ENCODE results near the gene LRP6. TPM values are rescaled to one million over a fixed set of nuclear protein-coding genes. Genes with fewer than 3 reads are reported as not detected.

Gene LRP6
- total and polyA plus RNA-seq, 10 donors = 0.63 to 14.9 (median 9.6) TPM

DNA sequence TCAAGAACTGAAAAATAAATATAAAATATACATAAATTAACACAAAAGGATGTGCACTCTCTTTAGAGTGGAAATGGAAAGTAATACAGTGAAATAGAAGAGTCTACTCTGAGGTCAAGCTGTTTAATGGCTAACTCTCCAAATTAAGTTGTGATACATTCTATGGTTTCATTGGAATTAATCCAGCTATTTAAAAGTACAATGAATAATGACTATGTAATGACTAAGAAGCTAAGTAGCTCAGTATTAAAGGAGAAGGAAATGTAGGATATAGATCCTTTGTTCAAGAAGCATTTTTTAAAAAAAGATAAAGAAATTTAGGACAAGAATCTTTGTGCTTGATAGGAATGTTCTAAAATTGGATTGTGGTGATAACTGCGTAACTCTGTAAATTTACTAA is 85.3 kb downstream of the LRP6 start:
- Histone ChIP-seq H3K36me3 (no peaks in the 10 kb centered on the region), H3K27ac (no peak overlapping the region), H3K4me3 (no peak overlapping the region), H3K9me3 (no peaks in the 10 kb centered on the region), H3K4me1 (no peaks in the 10 kb centered on the region), H3K27me3 (replicated peaks in 1 of 7) (no peaks in the 10 kb centered on the region)
- no peak for DNase-seq
- no peak for TF ChIP-seq POLR2A (IDR thresholded peaks at IDR 0.05)
- TF ChIP-seq POLR2AphosphoS5 (IDR thresholded peaks at IDR 0.05) = no peak
- TF ChIP-seq, protein P1, sequence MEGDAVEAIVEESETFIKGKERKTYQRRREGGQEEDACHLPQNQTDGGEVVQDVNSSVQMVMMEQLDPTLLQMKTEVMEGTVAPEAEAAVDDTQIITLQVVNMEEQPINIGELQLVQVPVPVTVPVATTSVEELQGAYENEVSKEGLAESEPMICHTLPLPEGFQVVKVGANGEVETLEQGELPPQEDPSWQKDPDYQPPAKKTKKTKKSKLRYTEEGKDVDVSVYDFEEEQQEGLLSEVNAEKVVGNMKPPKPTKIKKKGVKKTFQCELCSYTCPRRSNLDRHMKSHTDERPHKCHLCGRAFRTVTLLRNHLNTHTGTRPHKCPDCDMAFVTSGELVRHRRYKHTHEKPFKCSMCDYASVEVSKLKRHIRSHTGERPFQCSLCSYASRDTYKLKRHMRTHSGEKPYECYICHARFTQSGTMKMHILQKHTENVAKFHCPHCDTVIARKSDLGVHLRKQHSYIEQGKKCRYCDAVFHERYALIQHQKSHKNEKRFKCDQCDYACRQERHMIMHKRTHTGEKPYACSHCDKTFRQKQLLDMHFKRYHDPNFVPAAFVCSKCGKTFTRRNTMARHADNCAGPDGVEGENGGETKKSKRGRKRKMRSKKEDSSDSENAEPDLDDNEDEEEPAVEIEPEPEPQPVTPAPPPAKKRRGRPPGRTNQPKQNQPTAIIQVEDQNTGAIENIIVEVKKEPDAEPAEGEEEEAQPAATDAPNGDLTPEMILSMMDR (IDR thresholded peaks at IDR 0.05 in 8 of 11, conservative IDR thresholded peaks at IDR 0.05 in 3 of 11) = no peak
- intact Hi-C loops (cut with DNase I; ENCODE audit: low total_unique reads) = no loop called here
- 95 to 98% (median 98%) methylated on average over 1 of the region's 1 CpG for WGBS, 5 donors

DNA sequence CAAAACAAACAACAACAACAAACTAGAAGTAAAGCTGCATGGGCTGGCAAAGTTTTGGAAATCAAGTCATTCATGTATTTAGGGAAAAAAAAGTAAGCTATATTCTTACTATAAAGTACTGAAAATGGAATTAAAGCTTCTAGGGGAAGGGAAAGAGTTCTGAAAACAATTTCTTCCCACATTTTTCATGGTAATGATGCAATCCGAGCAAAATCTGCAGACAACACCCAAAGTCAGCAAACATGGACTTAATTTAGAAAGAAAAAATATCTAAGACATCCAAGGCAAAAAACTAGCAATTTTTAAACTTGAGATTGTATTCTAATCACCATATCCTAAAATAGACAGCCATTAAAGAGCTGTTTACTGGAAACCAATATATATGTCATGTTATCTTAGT is 86.3 kb downstream of the LRP6 start:
- intact Hi-C loops (cut with DNase I; ENCODE audit: low total_unique reads) = no loop called here
- Histone ChIP-seq H3K36me3 (no peaks in the 10 kb centered on the region), H3K4me1 (no peaks in the 10 kb centered on the region), H3K27me3 (replicated peaks in 1 of 7) (peaks cover 0 to under 1% (median 0%) of the 10 kb centered on the region in 7 donors), H3K4me3 (no peak overlapping the region), H3K27ac (peak overlapping the region in 1 of 8 donors; percentile 4), H3K9me3 (no peaks in the 10 kb centered on the region)
- DNase-seq = no peak
- TF ChIP-seq POLR2A (IDR thresholded peaks at IDR 0.05) (no peak), POLR2AphosphoS5 (IDR thresholded peaks at IDR 0.05) (no peak)
- TF ChIP-seq, protein P1 (IDR thresholded peaks at IDR 0.05 in 8 of 11, conservative IDR thresholded peaks at IDR 0.05 in 3 of 11) = no peak
- 69 to 87% (median 79%) methylated on average over 1 of the region's 1 CpG for WGBS, 5 donors

DNA sequence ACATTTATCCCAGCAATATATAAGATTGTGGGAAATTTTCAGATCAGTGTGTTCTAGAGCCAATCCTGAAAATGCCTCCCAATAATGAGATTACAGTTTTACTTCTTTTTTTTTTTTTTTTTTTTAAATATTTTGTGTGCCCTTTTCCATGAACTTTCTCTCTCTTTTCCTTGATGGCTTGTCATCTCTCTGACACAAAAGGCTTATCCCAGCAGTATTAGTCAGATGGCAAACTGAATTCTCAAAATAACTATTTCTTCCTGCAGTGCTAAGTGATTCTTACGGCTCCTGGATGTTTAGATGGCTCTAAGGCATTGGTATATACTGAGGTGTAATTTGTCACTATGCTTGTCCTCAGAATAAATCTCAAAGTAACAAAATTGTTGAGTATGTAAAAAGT is 86.7 kb downstream of the LRP6 start:
- H3K36me3 ChIP-seq = no peaks in the 10 kb centered on the region
- DNase-seq = no peak
- intact Hi-C loops (cut with DNase I; ENCODE audit: low total_unique reads) = no loop called here
- H3K4me1 ChIP-seq = no peaks in the 10 kb centered on the region
- TF ChIP-seq, protein P1 (IDR thresholded peaks at IDR 0.05 in 8 of 11, conservative IDR thresholded peaks at IDR 0.05 in 3 of 11) = no peak
- TF ChIP-seq POLR2A (IDR thresholded peaks at IDR 0.05) (no peak), POLR2AphosphoS5 (IDR thresholded peaks at IDR 0.05) (no peak)
- H3K9me3 ChIP-seq = no peaks in the 10 kb centered on the region
- WGBS, 5 donors = 0 to 45% (median 43%) methylated on average over 1 of the region's 1 CpG
- peak overlapping the region in 1 of 8 donors; percentile 4 for H3K27ac ChIP-seq
- no peak overlapping the region for H3K4me3 ChIP-seq
- peaks cover 0 to 5% (median 0%) of the 10 kb centered on the region in 7 donors for H3K27me3 ChIP-seq (replicated peaks in 1 of 7)

DNA sequence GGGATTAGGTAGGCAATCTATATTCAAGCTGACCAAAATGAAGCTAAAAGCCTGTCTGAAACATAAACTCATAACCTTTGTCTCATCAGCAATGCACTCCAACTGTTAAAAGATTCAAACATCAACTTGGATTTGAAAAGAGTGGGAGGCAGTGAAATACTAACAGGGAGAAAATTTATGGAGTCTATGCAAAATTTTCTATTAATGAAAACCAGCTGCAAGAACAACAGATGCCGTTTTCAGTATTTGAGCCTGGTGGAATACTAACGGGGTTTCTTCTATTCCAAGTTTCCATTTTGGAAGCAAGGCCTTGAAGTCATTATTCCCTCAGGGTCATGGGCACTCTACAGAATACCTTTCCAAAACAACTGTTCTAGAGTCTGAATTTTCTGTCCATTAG is 88.3 kb downstream of the LRP6 start:
- Histone ChIP-seq H3K9me3 (no peaks in the 10 kb centered on the region), H3K4me1 (no peaks in the 10 kb centered on the region), H3K4me3 (no peak overlapping the region), H3K27ac (no peak overlapping the region), H3K27me3 (replicated peaks in 1 of 7) (peaks cover 0 to 14% (median 0%) of the 10 kb centered on the region in 7 donors), H3K36me3 (no peaks in the 10 kb centered on the region)
- whole genome bisulfite sequencing, 5 donors = 76 to 90% (median 89%) methylated on average over 2 of the region's 2 CpGs
- TF ChIP-seq, protein P1 (IDR thresholded peaks at IDR 0.05 in 8 of 11, conservative IDR thresholded peaks at IDR 0.05 in 3 of 11) = no peak
- no peak for TF ChIP-seq POLR2AphosphoS5 (IDR thresholded peaks at IDR 0.05)
- no peak for TF ChIP-seq POLR2A (IDR thresholded peaks at IDR 0.05)
- intact Hi-C loops (cut with DNase I; ENCODE audit: low total_unique reads) = no loop called here
- no peak for DNase-seq
